ENCODE measurements around the gene TKT. TPM values are rescaled to one million over a fixed set of nuclear protein-coding genes. Genes with fewer than 3 reads are reported as not detected.
"Not testable (repeated sequence)": the region's sequence is repeated elsewhere in the genome, so short reads cannot be mapped to it uniquely, and the experiment has no call there.

TKT gene
- total RNA-seq, 1 donor from 2014 or later: 57.2 TPM

DNA sequence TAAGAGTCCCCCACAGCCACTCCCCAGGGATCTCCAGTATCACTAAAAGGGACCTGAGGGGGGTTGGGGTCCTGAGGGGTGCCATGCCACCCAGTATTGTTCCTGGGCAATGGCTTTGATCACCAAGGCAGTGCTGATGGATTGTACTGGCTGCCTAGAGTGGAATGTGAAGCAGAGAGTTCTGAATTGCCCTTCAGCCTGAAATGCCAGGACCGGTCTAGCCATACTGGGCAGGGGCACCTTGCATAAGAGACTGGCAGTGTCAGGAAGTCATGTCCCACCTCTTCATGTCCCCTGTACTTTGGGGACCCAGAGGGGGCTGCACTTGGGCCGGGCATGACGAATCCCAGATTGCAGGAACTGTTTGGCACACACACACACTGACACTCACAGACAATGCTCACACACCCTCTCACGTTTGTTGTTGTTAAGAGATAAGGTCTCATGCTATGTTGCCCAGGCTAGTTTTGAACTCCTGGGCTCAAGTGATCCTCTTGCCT is 4.5 kb upstream of the TKT start:
- no peak for DNase-seq

DNA sequence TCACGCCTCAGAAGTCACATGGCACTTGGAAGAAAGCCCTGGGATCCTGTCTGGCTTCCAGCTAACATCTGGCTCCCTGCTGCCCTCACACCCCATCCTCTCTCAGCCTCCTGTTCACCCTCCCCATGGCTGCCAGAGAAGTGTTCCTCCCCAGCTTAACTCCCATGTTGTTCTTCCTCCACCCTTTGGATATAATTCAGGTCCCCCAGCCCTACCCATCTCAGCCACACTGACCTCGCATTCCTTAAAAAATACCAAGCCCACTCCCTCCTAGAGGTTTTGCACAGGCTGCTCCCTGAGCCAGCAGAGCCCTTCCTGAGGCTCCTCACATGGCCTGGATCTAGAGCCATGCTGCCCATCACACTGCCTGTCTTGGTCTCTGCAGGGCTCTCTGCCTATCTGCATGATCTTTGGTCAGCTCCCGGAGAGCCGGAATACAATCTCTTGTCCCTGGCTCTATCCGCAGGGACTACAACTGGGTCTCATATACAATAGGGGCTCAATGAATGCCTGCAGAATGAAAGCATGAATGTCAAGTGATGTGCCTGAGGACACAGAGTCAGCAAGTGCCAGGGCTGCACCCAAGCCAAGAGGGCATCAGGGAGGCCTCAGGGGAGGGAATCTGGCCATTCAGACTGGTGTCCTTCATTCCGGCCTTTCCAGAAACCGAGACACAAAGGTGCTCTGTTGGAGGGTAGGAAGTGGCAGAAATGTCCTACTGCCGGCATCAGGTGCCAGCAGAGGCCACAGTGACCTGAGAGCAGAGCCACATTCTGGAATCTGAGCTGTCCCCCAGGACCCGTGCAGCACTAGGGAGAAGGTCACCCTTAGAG is 3.8 kb upstream of the TKT start:
- DNase-seq: peak; percentile 32

DNA sequence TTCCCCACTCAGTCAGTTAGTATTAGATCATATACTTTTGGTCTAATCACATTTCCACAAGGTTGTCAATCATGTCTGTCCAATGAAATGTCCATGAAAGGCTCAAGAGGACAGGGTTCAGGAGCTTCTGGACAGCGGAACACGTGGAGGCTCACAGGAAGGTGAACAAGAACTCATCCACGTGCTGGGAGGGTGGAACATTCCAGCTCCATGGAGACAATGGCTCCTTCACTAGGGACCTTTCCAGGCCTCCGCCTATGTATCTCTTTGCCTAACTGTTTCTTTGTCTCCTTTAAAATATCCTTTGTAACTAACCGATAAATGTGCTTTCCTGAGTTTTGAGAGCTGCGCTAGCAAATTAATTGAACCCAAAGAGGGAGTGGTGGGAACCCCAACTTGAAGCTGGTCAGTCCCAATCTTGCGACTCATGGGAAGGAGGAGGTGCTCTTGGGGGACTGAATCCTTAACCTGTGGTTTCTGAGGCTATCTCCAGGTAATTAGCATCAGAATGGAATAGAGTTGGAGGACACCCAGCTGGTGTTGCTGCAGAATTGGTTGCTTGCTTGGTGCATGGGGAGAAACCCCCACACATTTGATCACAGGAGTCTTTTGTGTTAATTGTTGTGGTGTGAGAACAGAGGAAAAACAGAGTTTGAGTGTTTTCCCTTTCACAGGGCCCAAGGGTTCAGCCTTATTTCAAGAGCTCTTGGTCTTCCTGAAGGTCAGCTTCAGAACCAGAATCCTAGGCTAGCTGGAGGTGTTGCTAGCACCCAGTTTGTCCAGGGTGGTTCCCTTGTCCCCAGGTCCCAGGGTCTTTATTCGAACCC is 3.0 kb upstream of the TKT start:
- no peak for DNase-seq

DNA sequence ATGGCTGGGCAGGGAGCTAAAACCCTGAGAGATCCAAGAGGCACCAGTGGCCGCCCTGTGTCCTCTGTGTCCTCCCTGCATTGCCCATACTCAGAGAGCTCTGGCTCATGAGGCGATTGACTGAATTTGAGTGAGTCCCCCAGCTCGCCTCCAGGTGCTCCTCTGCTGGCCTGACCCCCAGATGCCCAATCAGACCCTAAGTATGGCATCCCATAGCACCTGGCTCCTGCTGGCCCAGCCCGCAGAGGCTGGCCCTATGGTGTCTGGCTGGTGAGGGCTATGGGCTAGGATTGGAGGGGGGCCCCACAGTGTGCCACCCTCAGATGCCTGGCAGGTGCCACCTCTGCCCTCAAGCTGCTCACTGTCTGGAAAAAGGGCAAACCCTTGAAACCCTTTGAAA is 1.6 kb upstream of the TKT start:
- DNase-seq: no peak

DNA sequence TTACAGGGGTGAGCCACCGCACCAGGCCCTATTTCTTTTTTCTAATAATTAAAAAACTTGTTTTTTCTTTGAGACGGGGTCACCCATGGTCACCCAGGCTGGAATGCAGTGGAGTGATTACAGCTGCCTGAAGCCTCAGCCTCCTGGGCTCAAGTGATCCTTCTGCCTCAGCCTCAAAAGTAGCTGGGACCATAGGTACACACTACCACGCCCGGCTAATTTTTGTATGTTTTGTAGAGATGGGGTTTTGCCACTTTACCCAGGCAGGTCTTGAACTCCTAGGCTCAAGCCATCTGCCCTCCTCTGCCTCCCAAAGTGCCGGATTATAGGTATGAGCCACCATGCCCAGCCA is 858 bp upstream of the TKT start:
- no peak for DNase-seq

DNA sequence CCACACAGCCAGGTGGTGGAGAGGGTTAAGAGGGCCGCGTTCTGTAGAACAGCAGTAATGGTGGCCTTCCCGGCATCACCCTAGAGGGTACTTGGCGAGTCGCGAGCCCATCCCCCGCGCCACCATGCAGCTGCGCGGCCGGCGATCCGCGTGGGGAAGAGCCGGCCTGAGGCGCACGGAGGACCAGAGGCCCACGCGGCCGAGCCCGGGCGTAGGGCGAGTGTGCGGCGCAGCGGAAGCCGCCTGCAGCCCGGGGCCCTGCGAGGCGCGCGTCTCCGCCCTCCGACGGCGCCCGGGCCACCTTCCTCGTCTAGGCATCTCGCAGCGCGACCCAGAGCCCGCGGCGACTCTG is 423 bp downstream of the TKT start:
- peak; percentile 35 for DNase-seq

DNA sequence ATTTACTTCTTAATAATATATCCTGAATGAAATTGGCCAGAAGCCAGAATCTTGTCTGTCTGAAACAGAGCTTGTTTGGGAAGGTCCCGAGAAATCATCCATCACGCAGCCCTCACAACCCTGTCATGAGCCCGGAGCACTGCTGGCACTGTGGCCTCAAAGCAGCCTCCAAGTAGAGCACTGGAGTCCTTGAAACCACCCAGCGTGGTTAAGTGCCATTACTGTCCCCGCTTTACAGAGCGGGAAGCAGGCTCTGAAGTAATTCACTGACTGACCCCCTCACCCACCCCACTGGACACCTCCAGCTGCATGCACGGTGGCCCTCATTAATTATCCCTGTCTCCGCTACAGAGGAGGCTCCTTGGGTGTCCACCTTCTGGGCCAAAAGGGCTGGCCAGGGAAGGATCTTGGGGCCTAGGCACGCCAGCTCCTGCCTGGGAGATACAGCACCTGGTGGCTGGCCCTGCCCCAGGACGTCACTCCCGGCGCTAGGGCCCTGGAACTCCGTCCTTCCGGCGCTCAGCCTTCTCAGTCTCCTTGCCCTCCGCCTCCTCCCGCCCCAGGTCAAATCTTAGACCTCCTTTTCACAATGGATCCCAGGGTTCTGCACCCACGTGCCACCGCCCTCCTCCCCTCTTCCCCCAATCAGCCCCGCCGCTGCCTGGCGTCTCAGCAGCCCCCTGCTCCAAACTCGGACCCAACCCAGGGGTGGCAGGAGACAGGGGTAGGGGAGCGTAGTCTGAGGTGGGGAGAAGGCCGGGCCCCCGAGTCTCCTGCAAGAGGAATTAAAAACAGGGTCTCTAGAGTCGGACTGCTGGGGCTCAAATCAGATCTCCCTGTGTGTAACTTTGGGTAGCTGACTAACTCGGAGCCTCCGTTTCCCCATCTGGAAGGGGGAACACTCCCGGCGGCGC is 1.1 kb downstream of the TKT start:
- DNase-seq: peak; percentile 72

DNA sequence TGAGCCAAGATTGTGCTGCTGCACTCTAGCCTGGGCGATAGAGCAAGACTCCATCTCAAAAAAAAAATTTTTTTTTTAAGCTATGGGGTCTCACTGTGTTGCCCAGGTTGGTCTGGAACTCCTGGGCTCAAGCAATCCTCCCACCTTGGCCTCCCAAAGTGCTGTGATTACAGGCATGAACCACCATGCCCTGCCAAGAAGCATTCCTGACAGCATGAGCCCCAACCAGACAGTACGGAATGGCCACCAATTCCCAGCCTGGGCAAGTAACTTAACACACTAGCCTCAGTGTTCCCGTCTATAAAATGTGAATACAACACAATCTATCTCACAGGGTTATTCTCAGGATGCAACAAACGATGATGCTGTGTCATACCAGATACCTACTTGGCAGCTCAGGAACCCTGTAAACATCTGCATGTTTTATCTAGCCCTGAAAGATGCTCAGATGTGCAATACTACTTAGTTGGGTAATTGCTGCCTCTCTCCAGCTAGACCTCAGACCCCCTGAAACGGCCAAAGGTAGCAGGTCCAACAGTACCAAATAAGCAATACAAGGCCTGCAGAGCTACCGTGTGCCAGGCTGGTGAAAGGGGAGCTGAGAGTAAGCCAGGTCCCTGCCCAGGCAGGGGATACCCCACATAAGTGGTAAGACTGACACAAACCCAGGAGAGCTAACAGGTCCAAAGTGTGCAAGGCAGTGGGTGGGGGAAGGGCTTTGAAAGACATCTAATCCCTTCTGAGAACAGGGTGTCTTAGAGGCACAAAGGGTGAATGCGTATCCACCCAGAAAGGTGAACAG is 1.9 kb downstream of the TKT start:
- DNase-seq: no peak

DNA sequence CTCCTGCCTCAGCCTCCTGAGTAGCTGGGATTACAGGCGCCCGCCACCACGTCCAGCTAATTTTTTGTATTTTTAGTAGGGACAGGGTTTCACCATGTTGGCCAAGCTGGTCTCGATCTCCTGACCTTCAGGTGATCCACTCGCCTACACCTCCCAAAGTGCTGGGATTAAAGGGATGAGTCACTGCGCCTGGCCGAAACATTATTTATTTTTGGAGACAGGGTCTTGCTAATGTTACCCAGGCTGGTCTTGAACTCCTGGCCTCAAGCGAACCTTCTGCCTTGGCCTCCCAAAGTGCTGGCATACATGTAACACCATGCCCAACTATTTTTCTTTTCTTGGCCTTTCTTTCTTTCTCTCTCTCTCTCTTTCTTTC is 2.9 kb downstream of the TKT start:
- DNase-seq: not testable (repeated sequence)

DNA sequence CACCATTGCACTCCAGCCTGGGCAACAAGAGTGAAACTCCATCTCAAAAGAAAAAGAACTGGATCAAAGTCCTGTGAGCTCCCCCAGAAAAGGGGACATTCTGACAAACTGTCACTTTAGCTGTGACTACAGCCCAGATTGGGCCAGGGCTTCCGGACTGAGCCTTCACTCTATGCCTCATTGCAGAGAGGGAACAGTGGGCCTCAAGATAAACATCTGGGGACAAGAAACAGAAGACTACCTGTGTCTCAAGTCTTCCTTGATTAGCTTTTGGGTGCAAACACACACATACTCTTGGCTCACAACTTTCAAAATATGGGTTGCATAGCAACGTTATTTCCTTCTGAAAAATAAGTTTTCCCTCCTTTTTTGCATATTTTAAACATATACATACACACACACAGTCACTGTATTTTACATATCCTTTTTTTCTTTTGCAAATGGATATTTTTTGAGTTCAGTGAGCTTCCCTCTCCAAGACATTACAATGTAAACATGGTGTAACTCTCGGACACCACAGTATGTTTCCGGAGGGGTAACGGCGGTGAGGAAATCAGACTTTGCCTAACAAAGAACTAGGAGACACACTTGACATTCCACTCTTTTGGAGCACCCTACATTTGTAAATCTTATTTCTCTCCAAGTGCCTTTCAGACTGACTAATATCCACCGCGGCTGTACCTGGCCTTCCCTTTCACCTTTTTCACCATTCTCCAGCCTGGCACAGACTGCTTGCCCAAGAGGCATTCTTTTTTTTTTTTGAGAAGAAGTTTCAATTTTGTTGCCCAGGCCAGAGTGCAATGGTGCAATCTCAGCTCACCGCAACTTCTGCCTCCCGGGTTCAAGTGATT is 3.5 kb downstream of the TKT start:
- DNase-seq: peak; percentile 28

DNA sequence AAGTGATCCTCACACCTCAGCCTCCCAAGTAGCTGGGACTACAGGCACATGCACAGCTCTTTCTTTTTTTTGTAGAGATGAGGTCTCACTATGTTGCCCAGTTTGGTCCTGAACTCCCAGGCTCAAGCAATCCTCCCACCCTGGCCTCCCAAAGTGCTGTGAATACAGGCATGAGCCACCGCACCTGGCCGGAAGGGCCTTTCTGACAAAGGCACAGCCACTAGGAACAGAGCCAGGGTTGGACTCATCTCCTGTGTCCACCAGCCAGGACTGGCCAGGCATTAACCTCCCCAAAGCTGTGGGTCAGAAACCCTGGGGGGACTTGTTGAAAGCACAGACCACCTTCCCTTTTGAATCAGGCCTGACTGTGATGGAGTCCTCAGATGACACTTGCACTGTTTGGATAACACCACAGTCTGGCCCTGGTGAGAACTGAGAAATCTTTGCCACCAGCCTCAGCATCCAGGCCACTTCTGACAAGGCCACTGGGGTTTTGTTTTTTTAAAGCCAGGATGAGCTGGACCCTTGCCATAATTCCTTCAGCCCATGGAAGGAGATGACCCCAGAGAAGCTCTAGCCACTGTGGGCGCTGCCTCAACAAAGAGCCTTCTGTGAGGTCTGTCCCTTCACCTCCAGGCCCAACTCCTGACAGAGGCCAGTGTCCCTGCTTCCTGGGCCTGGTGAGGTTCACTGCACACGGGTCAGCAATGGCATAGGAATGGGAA is 4.8 kb downstream of the TKT start:
- no peak for DNase-seq

DNA sequence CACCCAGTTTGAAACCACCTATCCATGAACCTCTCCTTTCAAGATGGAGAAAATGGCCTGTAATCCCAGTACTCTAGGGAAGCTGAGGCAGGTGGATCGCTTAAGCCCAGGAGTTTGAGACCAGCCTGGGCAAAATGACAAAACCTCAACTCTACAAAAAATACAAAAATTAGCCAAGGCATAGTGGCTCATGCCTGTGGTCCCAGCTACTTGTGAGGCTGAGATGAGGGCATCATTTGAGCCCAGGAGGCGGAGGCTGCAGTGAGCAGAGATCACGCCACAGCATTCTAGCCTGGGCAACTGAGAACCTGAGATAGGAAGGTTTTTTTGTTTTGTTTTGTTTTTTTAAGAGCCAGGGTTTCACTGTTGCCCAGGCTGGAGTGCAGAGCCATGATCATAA is 5.4 kb downstream of the TKT start:
- no peak for DNase-seq

DNA sequence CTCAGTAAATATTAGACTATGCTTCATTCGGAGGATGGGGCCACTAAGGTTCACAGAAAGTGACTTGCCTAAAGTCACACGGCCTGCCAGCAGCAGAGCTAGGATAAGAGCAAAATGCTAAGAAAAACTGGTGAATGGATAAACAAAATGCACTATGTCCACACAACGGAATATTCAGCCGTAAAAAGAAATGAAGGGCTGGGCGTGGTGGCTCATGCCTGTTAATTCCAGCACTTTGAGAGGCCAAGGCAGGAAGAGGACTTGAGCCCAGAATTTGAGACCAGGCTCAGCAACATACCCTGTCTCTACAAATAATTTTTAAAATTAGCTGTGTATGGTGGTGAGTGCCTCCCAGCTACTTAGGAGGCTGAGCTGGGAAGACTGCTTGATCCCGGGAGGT is 7.7 kb downstream of the TKT start:
- DNase-seq: no peak

DNA sequence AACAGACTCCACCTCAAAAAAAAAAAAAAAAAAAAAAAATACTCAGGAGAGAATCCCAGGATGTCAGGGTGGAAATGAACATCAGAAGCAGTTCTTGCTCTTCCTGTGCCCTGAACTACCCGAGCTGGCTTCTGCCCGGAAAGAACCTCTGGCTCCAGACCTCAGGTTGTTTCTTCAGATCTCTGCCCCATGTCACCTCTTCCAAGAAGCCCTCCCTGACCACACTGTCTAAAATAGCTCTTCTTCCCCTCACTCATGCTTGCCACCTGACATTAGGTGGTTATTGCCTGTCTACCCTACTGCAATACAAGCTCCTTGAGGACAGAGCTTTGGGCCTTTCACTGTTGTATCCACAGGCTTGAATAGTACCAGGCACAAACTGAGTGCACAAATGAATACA is 8.2 kb downstream of the TKT start:
- DNase-seq: no peak

DNA sequence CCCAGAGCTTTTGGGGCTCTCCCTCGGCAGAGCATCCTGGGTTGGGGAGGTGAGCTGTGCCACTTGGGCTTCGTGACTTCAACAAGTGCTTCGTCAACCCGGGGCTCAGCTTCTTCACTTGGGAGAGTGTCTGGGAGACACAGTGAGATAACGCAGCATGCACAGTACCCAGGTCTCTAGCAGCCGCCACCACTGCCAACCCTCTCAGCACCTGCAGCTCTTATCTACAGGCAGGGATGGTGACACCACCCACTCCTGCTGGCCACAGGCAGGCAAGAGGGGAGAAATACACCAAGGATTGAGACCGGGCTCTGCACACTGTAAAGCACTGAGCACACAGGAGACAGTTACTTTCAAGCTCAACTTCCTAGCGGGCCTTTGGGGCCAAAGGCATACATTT is 11.6 kb downstream of the TKT start:
- no peak for DNase-seq

DNA sequence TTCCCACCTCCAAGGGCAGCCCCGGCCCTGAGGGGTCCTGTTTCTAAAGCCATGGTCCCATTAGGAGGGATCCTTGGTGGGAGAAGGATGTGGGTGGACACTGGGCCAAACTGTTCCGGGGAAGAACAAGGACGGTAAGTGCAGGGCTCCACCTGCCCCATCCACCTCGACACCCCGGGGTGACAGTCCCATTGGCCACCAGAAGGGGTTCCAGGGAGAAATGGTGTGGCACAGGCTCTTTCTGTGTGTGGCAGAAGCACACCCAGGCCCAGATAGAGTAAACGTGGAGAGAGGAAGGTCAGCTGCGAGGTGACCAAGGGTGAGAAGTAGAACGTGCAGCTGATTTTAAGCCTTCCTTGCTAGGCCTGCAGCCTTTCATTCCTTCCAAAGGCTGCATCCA is 12.0 kb downstream of the TKT start:
- DNase-seq: no peak

DNA sequence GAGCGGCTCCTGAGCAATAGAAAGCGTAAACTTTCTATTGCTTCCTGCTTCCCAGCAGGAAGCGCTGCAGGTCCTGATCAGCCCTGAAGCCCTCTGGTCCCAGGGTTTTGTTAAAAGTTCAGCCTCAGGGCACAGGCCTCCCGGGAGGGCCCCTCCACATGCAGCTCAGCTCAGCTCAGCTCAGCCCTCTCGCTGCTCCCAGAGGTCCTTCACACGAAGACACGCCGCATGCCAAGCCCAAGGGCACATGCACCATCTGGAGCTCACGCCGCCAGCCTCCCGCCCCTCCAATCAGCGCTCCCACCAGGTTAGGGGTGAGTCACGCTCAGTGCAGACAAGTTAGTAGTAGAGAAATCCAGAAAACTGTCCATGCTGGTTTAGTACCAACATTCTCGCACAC is 12.7 kb downstream of the TKT start:
- peak; percentile 31 for DNase-seq

DNA sequence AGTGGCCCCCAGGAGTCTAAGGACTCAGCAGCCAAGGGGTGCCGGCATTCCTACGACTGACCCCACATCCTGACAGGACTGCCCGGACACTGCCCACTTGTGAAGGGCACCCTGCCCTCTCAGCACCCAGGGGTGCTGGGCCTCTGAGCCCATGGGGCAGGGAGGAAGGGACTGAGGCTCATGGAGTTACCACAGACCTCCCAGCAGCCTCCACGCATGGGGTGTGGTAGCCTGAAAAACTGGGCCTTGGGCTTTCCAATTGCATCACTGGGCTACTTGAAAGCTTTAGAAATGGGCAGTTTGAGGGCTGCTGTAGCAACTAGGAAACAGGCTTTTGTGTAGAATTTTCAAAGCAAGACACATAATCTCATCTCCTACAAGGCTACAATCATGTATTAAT is 13.2 kb downstream of the TKT start:
- no peak for DNase-seq

DNA sequence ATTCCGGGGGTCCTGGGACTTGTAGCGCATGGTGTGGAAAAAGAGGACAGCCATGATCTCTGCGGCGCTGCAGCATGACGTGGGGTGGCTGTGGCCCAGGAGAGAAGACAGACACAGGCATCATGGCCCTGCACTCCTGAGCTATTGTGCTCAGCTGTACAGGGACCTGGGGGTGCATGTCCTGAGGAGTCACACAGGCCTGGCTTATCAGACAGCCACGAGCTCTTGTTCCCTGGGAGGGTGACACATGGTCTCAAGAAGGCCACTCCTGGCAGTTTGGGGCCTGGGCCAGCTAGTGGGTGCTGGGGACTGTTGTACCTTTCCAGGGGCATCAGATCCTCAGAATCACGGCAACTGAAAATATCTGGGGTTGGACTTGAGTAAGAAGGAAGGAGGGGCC is 13.7 kb downstream of the TKT start:
- DNase-seq: no peak

Measured in tongue (tissue), 2 donors.